Breast epithelium (tissue), 4 donors: Measurements from ENCODE around the gene NPC1L1. TPM values are rescaled to one million over a fixed set of nuclear protein-coding genes. Genes with fewer than 3 reads are reported as not detected.
"Not testable (repeated sequence)": the region's sequence is repeated elsewhere in the genome, so short reads cannot be mapped to it uniquely, and the experiment has no call there.

Source experiments
- DNase-seq, 2 donors: peaks; one replicate each; pipeline ENCODE4 v3.0.0-alpha.2; 2019; ENCODE audit warnings: low spot score in 2 of 2
- H3K27ac ChIP-seq, 2 donors: fragments of 200-600 bp; sonication (generic) in 1 of 2; one replicate each; pipeline ENCODE4 v1.5.1; 2016 to 2019; ENCODE audit warnings: mild to moderate bottlenecking in 1 of 2
- H3K27me3 ChIP-seq, 2 donors: fragments of 200-600 bp; sonication (generic) in 1 of 2; one replicate each; pipeline versions ENCODE4 v1.5.1 to v1.6.0; 2017 to 2019; ENCODE audit warnings: control low read depth in 1 of 2, mild to moderate bottlenecking in 1 of 2
- H3K36me3 ChIP-seq: fragments of 200-600 bp; one replicate; pipeline ENCODE4 v1.5.1; 2019
- H3K4me1 ChIP-seq, 2 donors: fragments of 200-600 bp; sonication (generic); one replicate each; pipeline ENCODE4 v1.5.1; 2016 to 2019; ENCODE audit warnings: control low read depth in 1 of 2
- H3K4me3 ChIP-seq, 3 donors: fragments of 200-600 bp; sonication (generic); 1 replicate in 2 of 3; 2 replicates in 1 of 3; pipeline ENCODE4 v1.5.1; 2016 to 2019; ENCODE audit warnings: mild to moderate bottlenecking in 3 of 3, moderate library complexity in 2 of 3
- H3K9me3 ChIP-seq, 2 donors: fragments of 200-600 bp; sonication (generic) in 1 of 2; one replicate each; pipeline ENCODE4 v1.5.1; 2016 to 2019; ENCODE audit warnings: control low read depth in 1 of 2
- POLR2A ChIP-seq: fragments of 450-650 bp; IDR thresholded peaks from one replicate; pipeline ENCODE4 v1.6.1; 2016; ENCODE audit warnings: antibody characterized with exemption, mild to moderate bottlenecking, moderate library complexity
- POLR2AphosphoS5 ChIP-seq, 3 donors: sonication (generic); formaldehyde crosslinking; IDR thresholded peaks; one replicate each; pipeline ENCODE4 v1.6.1; 2017; ENCODE audit warnings: antibody characterized with exemption in 3 of 3
- intact Hi-C: fragments of 100-400 bp; cut with DNase I; formaldehyde crosslinking; loops from one replicate; pipeline ENCODE4 v1.15.1; 2023; ENCODE audit warnings: low total_unique reads
- total RNA-seq, 3 donors: library from RNA; depleted of rRNA; stranded (reverse); fragments of >200 nt; gene quantifications; one replicate each; pipeline ENCODE4 v1.1.0, GENCODE V29; 2016
- TF ChIP-seq, protein P1 (sequence below), 3 donors: fragments of 450-650 bp; IDR thresholded peaks; one replicate each; pipeline ENCODE4 v1.5.1; 2016 to 2017; ENCODE audit warnings: antibody characterized with exemption in 3 of 3, mild to moderate bottlenecking in 3 of 3, moderate library complexity in 3 of 3

The NPC1L1 gene
- total RNA-seq, 3 donors from 2014 or later = 0.16 to 0.33 (median 0.29) TPM

GRCh38 chr7:44561481-44561880 is 20.4 kb upstream of the NPC1L1 start:
- Histone ChIP-seq H3K4me3 (no peak overlapping the region), H3K27me3 (no peaks in the 10 kb centered on the region), H3K9me3 (no peaks in the 10 kb centered on the region), H3K4me1 (no peaks in the 10 kb centered on the region), H3K27ac (no peak overlapping the region), H3K36me3 (no peaks in the 10 kb centered on the region)
- no peak for TF ChIP-seq POLR2A
- TF ChIP-seq, protein P1, sequence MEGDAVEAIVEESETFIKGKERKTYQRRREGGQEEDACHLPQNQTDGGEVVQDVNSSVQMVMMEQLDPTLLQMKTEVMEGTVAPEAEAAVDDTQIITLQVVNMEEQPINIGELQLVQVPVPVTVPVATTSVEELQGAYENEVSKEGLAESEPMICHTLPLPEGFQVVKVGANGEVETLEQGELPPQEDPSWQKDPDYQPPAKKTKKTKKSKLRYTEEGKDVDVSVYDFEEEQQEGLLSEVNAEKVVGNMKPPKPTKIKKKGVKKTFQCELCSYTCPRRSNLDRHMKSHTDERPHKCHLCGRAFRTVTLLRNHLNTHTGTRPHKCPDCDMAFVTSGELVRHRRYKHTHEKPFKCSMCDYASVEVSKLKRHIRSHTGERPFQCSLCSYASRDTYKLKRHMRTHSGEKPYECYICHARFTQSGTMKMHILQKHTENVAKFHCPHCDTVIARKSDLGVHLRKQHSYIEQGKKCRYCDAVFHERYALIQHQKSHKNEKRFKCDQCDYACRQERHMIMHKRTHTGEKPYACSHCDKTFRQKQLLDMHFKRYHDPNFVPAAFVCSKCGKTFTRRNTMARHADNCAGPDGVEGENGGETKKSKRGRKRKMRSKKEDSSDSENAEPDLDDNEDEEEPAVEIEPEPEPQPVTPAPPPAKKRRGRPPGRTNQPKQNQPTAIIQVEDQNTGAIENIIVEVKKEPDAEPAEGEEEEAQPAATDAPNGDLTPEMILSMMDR (IDR thresholded peaks at IDR 0.05) = no peak
- no peak for TF ChIP-seq POLR2AphosphoS5 (IDR thresholded peaks at IDR 0.05)
- no peak for DNase-seq
- intact Hi-C loops = loop anchor here (10.0 kb wide), 1 partner anchor 1083 kb away; no protein-coding TSS in a partner anchor

DNA sequence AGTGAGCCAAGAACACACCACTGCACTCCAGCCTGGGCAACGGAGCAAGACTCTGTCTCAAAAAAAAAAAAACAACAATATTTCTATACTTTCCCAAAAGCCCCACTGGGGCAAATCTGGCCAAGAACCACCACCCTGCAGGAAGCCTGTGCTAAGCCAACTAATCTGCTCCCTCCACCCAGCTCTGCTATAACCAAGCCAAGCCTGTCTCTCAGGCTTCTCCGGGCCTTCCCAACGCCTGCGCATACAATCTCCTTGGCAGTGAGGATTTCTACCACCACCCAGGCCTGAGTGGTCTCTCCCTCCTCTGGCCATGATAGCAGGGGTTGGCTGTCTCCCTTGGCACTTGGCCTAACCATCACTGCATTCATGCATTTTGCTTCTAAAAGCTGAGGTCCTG is 18.4 kb upstream of the NPC1L1 start:
- H3K4me3 ChIP-seq = no peak overlapping the region
- no peak overlapping the region for H3K27ac ChIP-seq
- DNase-seq = no peak
- intact Hi-C loops = no loop called here
- no peaks in the 10 kb centered on the region for H3K27me3 ChIP-seq
- no peaks in the 10 kb centered on the region for H3K9me3 ChIP-seq
- no peak for TF ChIP-seq POLR2A
- TF ChIP-seq POLR2AphosphoS5 (IDR thresholded peaks at IDR 0.05) = no peak
- TF ChIP-seq, protein P1 (IDR thresholded peaks at IDR 0.05) = no peak
- no peaks in the 10 kb centered on the region for H3K36me3 ChIP-seq
- H3K4me1 ChIP-seq = no peaks in the 10 kb centered on the region

DNA sequence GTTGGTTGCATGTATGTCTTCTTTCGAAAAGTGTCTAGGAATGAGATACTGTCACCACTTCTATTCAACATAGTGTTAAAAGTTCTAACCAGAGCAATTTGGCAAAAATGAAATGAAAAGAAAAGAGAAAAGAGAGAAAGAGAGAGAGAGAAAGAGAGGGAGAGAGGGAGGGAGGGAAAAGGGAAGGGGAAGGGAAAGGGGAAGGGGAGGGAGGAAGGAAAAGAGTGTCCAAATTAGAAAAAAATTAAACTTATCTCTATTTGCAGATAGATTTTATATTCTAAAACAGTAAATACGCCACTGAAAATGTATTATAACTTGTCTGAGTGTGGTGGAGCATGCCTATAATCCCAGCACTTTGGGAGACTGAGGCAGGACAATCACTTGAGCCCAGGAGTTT is 16.4 kb upstream of the NPC1L1 start:
- Histone ChIP-seq H3K27ac (no peak overlapping the region), H3K4me3 (no peak overlapping the region), H3K27me3 (no peaks in the 10 kb centered on the region), H3K36me3 (no peaks in the 10 kb centered on the region), H3K9me3 (no peaks in the 10 kb centered on the region), H3K4me1 (no peaks in the 10 kb centered on the region)
- no peak for DNase-seq
- intact Hi-C loops = no loop called here
- TF ChIP-seq POLR2AphosphoS5 (IDR thresholded peaks at IDR 0.05) = no peak
- no peak for TF ChIP-seq POLR2A
- TF ChIP-seq, protein P1 (IDR thresholded peaks at IDR 0.05) = no peak

DNA sequence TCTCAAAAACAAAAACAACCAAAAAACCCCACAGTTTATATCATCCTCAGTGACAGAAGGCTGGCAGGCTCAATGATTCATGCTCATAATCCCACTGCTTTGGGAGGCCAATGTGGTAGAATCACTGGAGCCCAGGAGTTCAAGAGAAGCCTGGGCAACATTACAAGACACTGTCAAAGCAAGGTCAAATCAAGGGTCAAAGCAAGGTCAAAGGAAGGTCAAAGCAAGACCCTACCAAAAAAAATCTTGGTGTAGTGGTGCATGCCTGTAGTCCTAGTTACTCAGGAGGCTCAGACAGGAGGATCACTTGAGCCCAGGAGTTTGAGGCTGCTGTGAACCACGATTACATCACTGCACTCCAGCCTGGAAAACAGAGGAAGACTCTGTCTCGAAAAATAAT is 14.2 kb upstream of the NPC1L1 start:
- no peaks in the 10 kb centered on the region for H3K4me1 ChIP-seq
- H3K9me3 ChIP-seq = no peaks in the 10 kb centered on the region
- TF ChIP-seq POLR2AphosphoS5 (IDR thresholded peaks at IDR 0.05) (no peak), POLR2A (no peak)
- TF ChIP-seq, protein P1 (IDR thresholded peaks at IDR 0.05) = no peak
- no peak overlapping the region for H3K4me3 ChIP-seq
- intact Hi-C loops = no loop called here
- H3K36me3 ChIP-seq = no peaks in the 10 kb centered on the region
- no peak overlapping the region for H3K27ac ChIP-seq
- DNase-seq = no peak
- no peaks in the 10 kb centered on the region for H3K27me3 ChIP-seq

DNA sequence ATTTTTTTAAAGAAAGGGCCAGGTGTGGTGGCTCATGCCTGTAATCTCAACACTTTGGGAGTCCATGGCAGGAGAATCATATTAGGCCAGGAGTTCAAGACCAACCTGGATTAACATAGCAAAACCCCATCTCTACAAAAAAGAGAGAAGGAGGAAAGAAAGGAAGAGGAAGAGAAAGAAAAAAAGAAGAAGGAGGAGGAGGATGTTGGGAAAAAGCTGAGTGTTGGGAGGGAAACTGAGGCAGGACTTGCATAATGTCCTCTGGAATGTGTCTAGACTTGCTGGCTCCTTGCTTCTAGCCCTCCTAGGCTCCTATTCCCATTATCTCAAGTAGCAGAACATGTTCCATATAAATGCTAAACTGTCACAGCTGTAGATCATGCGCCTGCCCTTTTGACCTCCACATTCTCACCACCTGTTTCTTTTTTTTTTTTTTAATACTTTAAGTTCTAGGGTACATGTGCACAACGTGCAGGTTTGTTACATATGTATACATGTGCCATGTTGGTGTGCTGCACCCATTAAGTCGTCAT is 11.4 kb upstream of the NPC1L1 start:
- not testable (repeated sequence) for H3K36me3 ChIP-seq, H3K27me3 ChIP-seq

DNA sequence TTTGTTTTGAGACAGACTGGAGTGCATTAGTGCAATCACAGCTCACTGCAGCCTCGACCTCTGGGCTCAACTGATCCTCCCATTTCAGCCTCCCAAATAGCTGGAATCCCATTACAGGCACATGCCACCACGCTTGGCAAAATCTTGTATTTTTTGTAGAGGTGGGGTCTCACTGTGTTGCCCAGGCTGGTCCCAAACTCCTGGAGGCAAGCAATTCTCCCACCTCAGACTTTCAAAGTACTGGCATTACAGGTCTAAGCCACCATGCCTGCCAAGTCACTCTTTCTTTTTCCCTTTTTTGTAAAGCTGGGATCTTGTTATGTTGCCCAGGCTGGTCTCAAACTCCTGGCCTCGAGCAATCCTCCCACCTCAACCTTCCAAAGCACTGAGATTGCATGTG is 8.3 kb upstream of the NPC1L1 start:
- Histone ChIP-seq H3K27me3 (no peaks in the 10 kb centered on the region), H3K4me3 (no peak overlapping the region), H3K27ac (no peak overlapping the region), H3K36me3 (no peaks in the 10 kb centered on the region), H3K4me1 (peaks cover 0 to under 1% of the 10 kb centered on the region in 2 donors), H3K9me3 (no peaks in the 10 kb centered on the region)
- DNase-seq = no peak
- no peak for TF ChIP-seq POLR2AphosphoS5 (IDR thresholded peaks at IDR 0.05)
- no peak for TF ChIP-seq POLR2A
- TF ChIP-seq, protein P1 (IDR thresholded peaks at IDR 0.05) = no peak
- intact Hi-C loops = no loop called here

More for the DNA sequence above, 11.4 kb upstream of the NPC1L1 start:
- intact Hi-C loops, H3K4me3 ChIP-seq, H3K4me1 ChIP-seq, DNase-seq, H3K27ac ChIP-seq, H3K9me3 ChIP-seq: not testable (repeated sequence)
